Hepatocyte (in vitro differentiated cells): ENCODE data around the gene PLXNA2. TPM values are rescaled to one million over a fixed set of nuclear protein-coding genes. Genes with fewer than 3 reads are reported as not detected.

Experiments used
- DNase-seq: peaks from one replicate; pipeline ENCODE4 v3.0.0-alpha.2; 2016; ENCODE audit warnings: low spot score
- H2AFZ ChIP-seq: fragments of 200-600 bp; sonication (generic); 2 replicates; pipeline ENCODE4 v1.6.0; 2016; ENCODE audit warnings: antibody characterized with exemption, mild to moderate bottlenecking
- H3K27ac ChIP-seq: fragments of 200-600 bp; sonication (generic); 2 replicates; pipeline ENCODE4 v1.5.1; 2016; ENCODE audit warnings: mild to moderate bottlenecking
- H3K27me3 ChIP-seq: fragments of 200-600 bp; sonication (generic); 2 replicates; pipeline ENCODE4 v1.6.1; 2016
- H3K36me3 ChIP-seq: fragments of 200-600 bp; sonication (generic); replicated peaks from 2 replicates; pipeline ENCODE4 v1.5.1; 2016; ENCODE audit warnings: low read depth; ENCODE audit not compliant: insufficient read depth
- H3K4me1 ChIP-seq: fragments of 200-600 bp; sonication (generic); 2 replicates; pipeline ENCODE4 v1.5.1; 2016; ENCODE audit warnings: mild to moderate bottlenecking, moderate library complexity; ENCODE audit not compliant: insufficient read depth
- H3K4me2 ChIP-seq: fragments of 200-600 bp; sonication (generic); 2 replicates; pipeline ENCODE4 v1.6.0; 2016
- H3K4me3 ChIP-seq: fragments of 200-600 bp; sonication (generic); 2 replicates; pipeline ENCODE4 v1.5.1; 2016; ENCODE audit warnings: mild to moderate bottlenecking
- H3K79me2 ChIP-seq: fragments of 200-600 bp; sonication (generic); 2 replicates; pipeline ENCODE4 v1.6.0; 2017; ENCODE audit warnings: mild to moderate bottlenecking
- H3K9me2 ChIP-seq: fragments of 200-600 bp; sonication (generic); replicated peaks from 2 replicates; pipeline ENCODE4 v1.6.0; 2017; ENCODE audit warnings: mild to moderate bottlenecking; ENCODE audit not compliant: insufficient read depth
- H3K9me3 ChIP-seq: fragments of 200-600 bp; sonication (generic); 2 replicates; pipeline ENCODE4 v1.5.1; 2016; ENCODE audit warnings: low read depth, mild to moderate bottlenecking
- H4K20me1 ChIP-seq: fragments of 200-600 bp; sonication (generic); 2 replicates; pipeline ENCODE4 v1.6.0; 2016; ENCODE audit warnings: mild to moderate bottlenecking; ENCODE audit not compliant: insufficient read depth, poor library complexity, severe bottlenecking
- CTCF ChIP-seq: fragments of 200-600 bp; sonication (generic); IDR thresholded peaks from 2 replicates; pipeline ENCODE4 v1.5.1; 2016; ENCODE audit warnings: antibody characterized with exemption, mild to moderate bottlenecking; ENCODE audit not compliant: poor library complexity
- EZH2 ChIP-seq: fragments of 200-600 bp; sonication (generic); IDR thresholded peaks from 2 replicates; pipeline ENCODE4 v1.6.1; 2016; ENCODE audit warnings: antibody characterized with exemption, mild to moderate bottlenecking, borderline replicate concordance
- EZH2phosphoT487 ChIP-seq: fragments of 200-600 bp; sonication (generic); IDR thresholded peaks from one replicate; pipeline ENCODE4 v1.6.1; 2018; ENCODE audit warnings: antibody characterized with exemption, mild to moderate bottlenecking, low read depth, moderate library complexity; ENCODE audit not compliant: unreplicated experiment, severe bottlenecking
- WGBS: methylation state at CpG from one replicate; pipeline ENCODE4 v1.1.6; 2016; ENCODE audit warnings: low lambda C conversion rate; ENCODE audit errors: missing lambda C conversion rate; 5-methylcytosine and 5-hydroxymethylcytosine counted together
- polyA plus RNA-seq: library from polyadenylated mRNA; unstranded; fragments of >200 nt; fragmentation: Nextera tagmentation; extraction: Ambion mirVana; gene quantifications from 2 replicates; pipeline ENCODE4 v1.2.1, GENCODE V29; 2016
- total RNA-seq: library from RNA; depleted of rRNA; stranded (reverse); fragments of >200 nt; gene quantifications from 2 replicates; pipeline ENCODE4 v1.2.3, GENCODE V29; 2014

The PLXNA2 gene
- total and polyA plus RNA-seq, 2 experiments from 2014 or later, result 9.8 to 13.1 TPM

- Histone ChIP-seq H3K27me3 (no peaks in the 10 kb centered on the region), H3K27ac (no peak overlapping the region), H3K4me2 (no peak overlapping the region), H2AFZ (no peak overlapping the region), H3K9me3 (no peaks in the 10 kb centered on the region), H3K36me3 (no peaks in the 10 kb centered on the region), H3K9me2 (no peaks in the 10 kb centered on the region), H4K20me1 (no peaks in the 10 kb centered on the region), H3K79me2 (no peaks in the 10 kb centered on the region), H3K4me1 (peaks cover 4% of the 10 kb centered on the region), H3K4me3 (no peak overlapping the region)
- 83% methylated on average over 8 of the region's 8 CpGs for WGBS
- TF ChIP-seq CTCF (no peak), EZH2 (no peak), EZH2phosphoT487 (no peak)
- no peak for DNase-seq
These were observed 32.0 kb downstream of the PLXNA2 start for GRCh38 chr1:208211921-208212843.

- DNase-seq, result no peak
- Histone ChIP-seq H3K9me2 (no peaks in the 10 kb centered on the region), H3K79me2 (no peaks in the 10 kb centered on the region)
These were observed 34.1 kb downstream of the PLXNA2 start for GRCh38 chr1:208209896-208210589.

GRCh38 chr1:208209286-208209685, 34.9 kb downstream of the PLXNA2 start:
- DNase-seq, result no peak
- TF ChIP-seq EZH2 (no peak), EZH2phosphoT487 (no peak), CTCF (no peak)
- H4K20me1 ChIP-seq, result no peaks in the 10 kb centered on the region
- H3K9me3 ChIP-seq, result no peaks in the 10 kb centered on the region
- no peak overlapping the region for H3K4me2 ChIP-seq
- H3K9me2 ChIP-seq, result no peaks in the 10 kb centered on the region
- no peaks in the 10 kb centered on the region for H3K79me2 ChIP-seq
- no peak overlapping the region for H2AFZ ChIP-seq
- H3K4me1 ChIP-seq, result peaks cover 10% of the 10 kb centered on the region
- WGBS, result 78% methylated on average over 3 of the region's 3 CpGs
- H3K27ac ChIP-seq, result no peak overlapping the region
- no peaks in the 10 kb centered on the region for H3K27me3 ChIP-seq
- H3K36me3 ChIP-seq, result no peaks in the 10 kb centered on the region
- no peak overlapping the region for H3K4me3 ChIP-seq

More at GRCh38 chr1:208209896-208210589, 34.1 kb downstream of the PLXNA2 start:
- Histone ChIP-seq H3K4me2 (no peak overlapping the region), H3K9me3 (no peaks in the 10 kb centered on the region), H3K4me1 (peaks cover 8% of the 10 kb centered on the region), H3K27ac (no peak overlapping the region), H3K4me3 (no peak overlapping the region), H2AFZ (no peak overlapping the region), H3K36me3 (no peaks in the 10 kb centered on the region), H3K27me3 (no peaks in the 10 kb centered on the region), H4K20me1 (no peaks in the 10 kb centered on the region)
- TF ChIP-seq CTCF, result no peak
- no peak for TF ChIP-seq EZH2
- no peak for TF ChIP-seq EZH2phosphoT487
- WGBS, result 95% methylated on average over 9 of the region's 9 CpGs
